ENCODE results near the gene CDH12.

DNA sequence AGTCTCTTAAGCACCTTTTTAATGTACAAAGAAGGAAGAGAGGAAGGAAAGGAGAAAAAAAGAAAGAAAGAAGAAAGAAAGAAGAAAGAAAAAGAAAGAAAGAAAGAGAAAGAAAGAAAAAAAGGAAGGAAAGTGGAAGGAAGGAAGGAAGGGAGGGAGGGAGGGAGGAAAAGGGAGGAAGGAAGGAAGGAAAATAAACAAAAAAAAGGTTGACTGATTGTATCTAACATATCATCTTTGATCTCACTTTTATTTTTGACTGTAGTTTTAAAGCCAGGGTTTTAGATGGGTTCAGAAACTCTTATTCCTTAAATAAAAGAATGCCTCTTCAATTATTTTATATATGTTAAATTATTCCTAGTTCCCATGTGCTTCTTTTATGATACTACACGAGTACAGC is 794.5 kb downstream of the CDH12 start:
- TF ChIP-seq SIN3A (IDR thresholded peaks at IDR 0.05; ENCODE audit: borderline replicate concordance, insufficient read depth, low read length) (no peak), TAF1 (IDR thresholded peaks at IDR 0.05; ENCODE audit: borderline replicate concordance, insufficient read depth, low read length) (no peak)
- TF ChIP-seq, protein P1, sequence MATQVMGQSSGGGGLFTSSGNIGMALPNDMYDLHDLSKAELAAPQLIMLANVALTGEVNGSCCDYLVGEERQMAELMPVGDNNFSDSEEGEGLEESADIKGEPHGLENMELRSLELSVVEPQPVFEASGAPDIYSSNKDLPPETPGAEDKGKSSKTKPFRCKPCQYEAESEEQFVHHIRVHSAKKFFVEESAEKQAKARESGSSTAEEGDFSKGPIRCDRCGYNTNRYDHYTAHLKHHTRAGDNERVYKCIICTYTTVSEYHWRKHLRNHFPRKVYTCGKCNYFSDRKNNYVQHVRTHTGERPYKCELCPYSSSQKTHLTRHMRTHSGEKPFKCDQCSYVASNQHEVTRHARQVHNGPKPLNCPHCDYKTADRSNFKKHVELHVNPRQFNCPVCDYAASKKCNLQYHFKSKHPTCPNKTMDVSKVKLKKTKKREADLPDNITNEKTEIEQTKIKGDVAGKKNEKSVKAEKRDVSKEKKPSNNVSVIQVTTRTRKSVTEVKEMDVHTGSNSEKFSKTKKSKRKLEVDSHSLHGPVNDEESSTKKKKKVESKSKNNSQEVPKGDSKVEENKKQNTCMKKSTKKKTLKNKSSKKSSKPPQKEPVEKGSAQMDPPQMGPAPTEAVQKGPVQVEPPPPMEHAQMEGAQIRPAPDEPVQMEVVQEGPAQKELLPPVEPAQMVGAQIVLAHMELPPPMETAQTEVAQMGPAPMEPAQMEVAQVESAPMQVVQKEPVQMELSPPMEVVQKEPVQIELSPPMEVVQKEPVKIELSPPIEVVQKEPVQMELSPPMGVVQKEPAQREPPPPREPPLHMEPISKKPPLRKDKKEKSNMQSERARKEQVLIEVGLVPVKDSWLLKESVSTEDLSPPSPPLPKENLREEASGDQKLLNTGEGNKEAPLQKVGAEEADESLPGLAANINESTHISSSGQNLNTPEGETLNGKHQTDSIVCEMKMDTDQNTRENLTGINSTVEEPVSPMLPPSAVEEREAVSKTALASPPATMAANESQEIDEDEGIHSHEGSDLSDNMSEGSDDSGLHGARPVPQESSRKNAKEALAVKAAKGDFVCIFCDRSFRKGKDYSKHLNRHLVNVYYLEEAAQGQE (IDR thresholded peaks at IDR 0.05; ENCODE audit: insufficient read depth in 1 of 2, low read depth in 2 of 2, low read length in 2 of 2): no peak

All from PFSK-1 (cell line).